Osteoblast (primary cell): Measurements from ENCODE around the gene HOXB5. TPM values are rescaled to one million over a fixed set of nuclear protein-coding genes. Genes with fewer than 3 reads are reported as not detected.
A peak's percentile ranks its signal among the peaks of the same experiment; 100 is the strongest.

ENCODE experiments used
- DNase-seq: peaks from one replicate; pipeline ENCODE4 v3.0.0; 2011; ENCODE audit warnings: low spot score, mixed read lengths; ENCODE audit not compliant: insufficient read length; ENCODE audit errors: missing footprints
- H2AFZ ChIP-seq: 2 replicates; pipeline ENCODE4 v1.6.0; 2011; ENCODE audit warnings: mild to moderate bottlenecking, low read length
- H3K27ac ChIP-seq: 2 replicates; pipeline ENCODE4 v1.5.1; 2011; ENCODE audit warnings: mild to moderate bottlenecking, low read depth, low read length, moderate library complexity
- H3K27me3 ChIP-seq: 2 replicates; pipeline ENCODE4 v1.6.0; 2012; ENCODE audit warnings: mild to moderate bottlenecking, control low read depth, inconsistent platforms, low read length, moderate library complexity; ENCODE audit not compliant: insufficient read depth
- H3K36me3 ChIP-seq: 2 replicates; pipeline ENCODE4 v1.5.1; 2011; ENCODE audit warnings: mild to moderate bottlenecking, low read length, control low read depth, moderate library complexity; ENCODE audit not compliant: insufficient read depth
- H3K4me1 ChIP-seq: 2 replicates; pipeline ENCODE4 v1.5.1; 2011; ENCODE audit warnings: mild to moderate bottlenecking, low read length, control low read depth, moderate library complexity; ENCODE audit not compliant: insufficient read depth
- H3K4me2 ChIP-seq: 2 replicates; pipeline ENCODE4 v1.6.0; 2011; ENCODE audit warnings: mild to moderate bottlenecking, low read length; ENCODE audit not compliant: insufficient read depth
- H3K4me3 ChIP-seq: fragments of 200-600 bp; sonication (generic); 3 replicates; pipeline ENCODE4 v1.5.1; 2012; ENCODE audit warnings: mild to moderate bottlenecking, low read length, inconsistent platforms; ENCODE audit not compliant: insufficient read depth
- H3K79me2 ChIP-seq: 2 replicates; pipeline ENCODE4 v1.6.0; 2012; ENCODE audit warnings: mild to moderate bottlenecking, low read length, control low read depth, inconsistent platforms; ENCODE audit not compliant: insufficient read depth
- H3K9me3 ChIP-seq: 2 replicates; pipeline ENCODE4 v1.5.1; 2011; ENCODE audit warnings: low read depth, low read length, control low read depth
- H4K20me1 ChIP-seq: 2 replicates; pipeline ENCODE4 v1.6.0; 2012; ENCODE audit warnings: mild to moderate bottlenecking, low read length, control low read depth; ENCODE audit not compliant: insufficient read depth
- total RNA-seq: library from RNA; depleted of rRNA; stranded (reverse); fragments of >200 nt; gene quantifications from 2 replicates; pipeline ENCODE4 v1.2.3, GENCODE V29; 2012
- TF ChIP-seq, protein P1 (sequence below): IDR thresholded peaks from 2 replicates; pipeline ENCODE4 v1.5.1; 2011; ENCODE audit warnings: mild to moderate bottlenecking, low read depth, low read length, moderate library complexity; ENCODE audit errors: extremely low read depth

HOXB5 gene
- total RNA-seq, 1 donor: not detected

DNA sequence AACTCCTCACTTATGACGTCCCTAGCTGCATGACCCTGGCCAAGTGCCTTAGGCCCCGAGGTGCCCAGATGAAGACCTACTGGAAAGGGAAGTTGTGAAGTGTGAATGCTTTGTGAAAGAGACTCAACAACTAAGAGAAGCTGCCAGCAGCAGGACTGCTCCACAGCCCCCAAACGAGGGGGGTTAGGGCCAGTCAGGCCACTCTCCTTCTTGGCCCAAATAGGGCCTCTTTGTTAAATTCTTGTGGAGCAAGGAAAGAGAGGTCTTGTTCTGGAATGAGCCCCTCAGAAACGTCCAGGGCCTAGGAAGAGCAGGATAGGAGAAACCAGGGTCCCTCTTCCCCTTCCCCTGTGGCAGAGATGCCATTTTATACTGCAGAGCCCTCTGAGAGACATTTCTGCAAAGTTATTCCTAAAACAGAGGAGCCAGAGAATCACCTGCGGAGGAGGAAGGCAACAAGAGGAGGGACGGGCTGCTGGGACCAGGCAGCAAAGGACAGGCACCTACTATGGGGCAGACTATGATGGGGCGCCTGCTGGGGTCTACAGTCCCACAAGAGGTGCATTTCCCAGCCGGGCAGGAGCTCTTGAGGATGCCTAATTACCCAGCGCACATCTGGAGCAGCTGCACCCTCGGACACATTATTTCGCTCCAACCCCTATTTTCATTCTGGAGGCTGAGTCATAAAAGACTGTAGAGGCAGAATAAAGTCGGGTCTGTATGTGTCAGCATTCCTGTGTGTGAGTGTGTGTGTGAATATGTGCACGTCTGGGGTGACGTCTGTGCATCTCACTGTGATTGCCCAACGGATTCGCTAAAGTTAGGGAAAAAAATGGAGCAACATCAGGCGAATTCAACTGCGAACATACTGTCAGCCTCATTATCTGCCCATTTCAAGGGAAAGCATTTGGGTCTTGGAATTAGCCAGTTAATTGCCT, 44.0 kb upstream of the HOXB5 start:
- H3K9me3 ChIP-seq: no peaks in the 10 kb centered on the region
- no peak overlapping the region for H3K27ac ChIP-seq
- no peaks in the 10 kb centered on the region for H3K36me3 ChIP-seq
- no peak overlapping the region for H3K4me3 ChIP-seq
- no peaks in the 10 kb centered on the region for H3K79me2 ChIP-seq
- no peak overlapping the region for H2AFZ ChIP-seq
- peak; percentile 97 for DNase-seq
- no peak overlapping the region for H3K4me2 ChIP-seq
- peaks cover 2% of the 10 kb centered on the region for H4K20me1 ChIP-seq
- no peaks in the 10 kb centered on the region for H3K4me1 ChIP-seq
- TF ChIP-seq, protein P1, sequence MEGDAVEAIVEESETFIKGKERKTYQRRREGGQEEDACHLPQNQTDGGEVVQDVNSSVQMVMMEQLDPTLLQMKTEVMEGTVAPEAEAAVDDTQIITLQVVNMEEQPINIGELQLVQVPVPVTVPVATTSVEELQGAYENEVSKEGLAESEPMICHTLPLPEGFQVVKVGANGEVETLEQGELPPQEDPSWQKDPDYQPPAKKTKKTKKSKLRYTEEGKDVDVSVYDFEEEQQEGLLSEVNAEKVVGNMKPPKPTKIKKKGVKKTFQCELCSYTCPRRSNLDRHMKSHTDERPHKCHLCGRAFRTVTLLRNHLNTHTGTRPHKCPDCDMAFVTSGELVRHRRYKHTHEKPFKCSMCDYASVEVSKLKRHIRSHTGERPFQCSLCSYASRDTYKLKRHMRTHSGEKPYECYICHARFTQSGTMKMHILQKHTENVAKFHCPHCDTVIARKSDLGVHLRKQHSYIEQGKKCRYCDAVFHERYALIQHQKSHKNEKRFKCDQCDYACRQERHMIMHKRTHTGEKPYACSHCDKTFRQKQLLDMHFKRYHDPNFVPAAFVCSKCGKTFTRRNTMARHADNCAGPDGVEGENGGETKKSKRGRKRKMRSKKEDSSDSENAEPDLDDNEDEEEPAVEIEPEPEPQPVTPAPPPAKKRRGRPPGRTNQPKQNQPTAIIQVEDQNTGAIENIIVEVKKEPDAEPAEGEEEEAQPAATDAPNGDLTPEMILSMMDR: no peak
- H3K27me3 ChIP-seq: peaks cover 100% of the 10 kb centered on the region

DNA sequence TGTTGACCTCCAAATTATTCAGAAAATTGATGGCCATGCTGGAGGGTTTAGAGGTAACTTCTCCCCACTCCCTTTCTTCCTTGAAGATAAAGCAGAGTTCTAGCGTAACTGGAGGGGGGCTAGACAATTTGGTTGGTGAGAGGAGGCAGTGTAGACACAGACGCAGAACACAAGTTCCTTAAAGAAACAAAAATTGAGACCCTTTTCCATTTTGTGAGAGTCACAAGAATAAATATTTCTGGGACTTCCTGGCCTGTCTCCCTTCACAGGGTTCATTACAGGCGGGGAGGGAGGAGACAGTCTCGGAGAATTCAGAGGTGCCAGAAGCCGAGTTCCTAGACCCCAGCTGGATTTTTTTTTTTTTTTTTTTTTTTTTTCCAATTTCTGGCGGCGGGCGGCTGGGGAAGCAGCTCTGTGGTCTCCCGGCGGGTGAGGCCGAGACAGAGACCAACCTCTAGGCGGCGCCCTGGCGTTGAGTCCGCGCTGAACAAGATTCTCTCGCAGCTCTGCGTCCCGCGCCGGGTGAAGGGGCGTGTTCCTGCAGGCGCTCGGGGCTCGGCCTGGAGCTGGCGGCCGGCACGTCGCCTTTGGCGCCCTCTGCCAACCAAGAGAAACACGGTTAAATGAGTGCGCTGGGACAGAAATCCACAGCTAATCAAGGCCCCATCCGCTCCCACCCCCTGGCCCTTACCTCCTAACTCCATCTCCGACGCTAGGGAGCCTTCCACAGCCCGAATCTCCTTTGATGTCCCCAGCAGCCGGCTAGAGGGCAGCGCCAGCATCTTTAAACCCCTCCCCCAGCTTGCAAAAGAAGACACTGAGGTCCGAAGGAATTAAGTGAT, 42.8 kb upstream of the HOXB5 start:
- TF ChIP-seq, protein P1: peak; percentile 47
- no peaks in the 10 kb centered on the region for H3K9me3 ChIP-seq
- no peaks in the 10 kb centered on the region for H3K79me2 ChIP-seq
- peaks cover 2% of the 10 kb centered on the region for H4K20me1 ChIP-seq
- no peaks in the 10 kb centered on the region for H3K36me3 ChIP-seq
- peak; percentile 92 for DNase-seq
- H3K4me1 ChIP-seq: no peaks in the 10 kb centered on the region
- no peak overlapping the region for H2AFZ ChIP-seq
- H3K27ac ChIP-seq: no peak overlapping the region
- no peak overlapping the region for H3K4me3 ChIP-seq
- H3K27me3 ChIP-seq: peaks cover 100% of the 10 kb centered on the region
- no peak overlapping the region for H3K4me2 ChIP-seq

DNA sequence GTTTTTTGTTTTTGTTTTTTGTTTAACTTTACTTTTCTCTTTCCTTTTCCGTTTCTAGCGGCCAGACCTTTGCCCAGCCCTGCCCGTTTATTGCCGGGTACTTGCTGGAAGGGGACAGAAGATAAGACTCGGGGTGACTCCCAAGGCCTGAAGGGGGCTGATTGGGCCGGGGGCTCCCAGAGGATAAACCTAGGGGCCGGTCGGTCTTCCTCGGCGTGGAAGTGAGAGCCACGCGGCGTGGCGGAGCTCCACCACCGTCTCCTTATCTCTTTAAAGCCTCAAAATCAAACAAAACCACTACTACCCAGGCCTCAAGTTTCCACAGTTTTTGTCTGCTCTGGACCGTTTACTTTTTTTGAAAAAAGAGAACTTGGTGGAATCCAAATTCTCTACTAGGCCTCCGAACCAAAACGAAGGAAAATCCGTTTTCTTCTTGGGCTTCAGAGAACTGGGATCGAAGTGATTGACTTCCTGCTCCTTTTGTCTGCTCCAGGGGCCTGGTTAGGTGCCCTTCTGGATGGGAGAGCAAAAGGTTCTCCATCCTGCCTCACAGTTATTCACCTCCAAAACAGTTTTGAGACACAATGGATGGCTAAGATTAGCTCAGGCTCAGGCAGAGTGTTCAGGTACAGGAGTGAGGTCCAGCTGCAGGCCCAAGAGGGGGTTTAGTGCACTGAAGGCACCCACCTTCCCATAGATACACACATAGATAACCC, 41.1 kb upstream of the HOXB5 start:
- peaks cover 2% of the 10 kb centered on the region for H4K20me1 ChIP-seq
- H3K36me3 ChIP-seq: no peaks in the 10 kb centered on the region
- peak; percentile 77 for DNase-seq
- no peaks in the 10 kb centered on the region for H3K9me3 ChIP-seq
- no peak overlapping the region for H3K27ac ChIP-seq
- no peak overlapping the region for H2AFZ ChIP-seq
- TF ChIP-seq, protein P1: no peak
- H3K27me3 ChIP-seq: peaks cover 100% of the 10 kb centered on the region
- H3K4me1 ChIP-seq: no peaks in the 10 kb centered on the region
- H3K79me2 ChIP-seq: no peaks in the 10 kb centered on the region
- no peak overlapping the region for H3K4me2 ChIP-seq
- no peak overlapping the region for H3K4me3 ChIP-seq
